ENCODE data around the gene TTBK1. TPM values are rescaled to one million over a fixed set of nuclear protein-coding genes. Genes with fewer than 3 reads are reported as not detected.
A peak's percentile ranks its signal among the peaks of the same experiment; 100 is the strongest.

The TTBK1 gene
- total and polyA plus RNA-seq, 7 donors, result under 0.01 to 0.55 (median 0.25) TPM; not detected in 1

GRCh38 chr6:43269273-43270007 lies 26.2 kb downstream of the TTBK1 start:
- 2 to 4% methylated on average over 44 of the region's 44 CpGs for WGBS, 2 donors

DNA sequence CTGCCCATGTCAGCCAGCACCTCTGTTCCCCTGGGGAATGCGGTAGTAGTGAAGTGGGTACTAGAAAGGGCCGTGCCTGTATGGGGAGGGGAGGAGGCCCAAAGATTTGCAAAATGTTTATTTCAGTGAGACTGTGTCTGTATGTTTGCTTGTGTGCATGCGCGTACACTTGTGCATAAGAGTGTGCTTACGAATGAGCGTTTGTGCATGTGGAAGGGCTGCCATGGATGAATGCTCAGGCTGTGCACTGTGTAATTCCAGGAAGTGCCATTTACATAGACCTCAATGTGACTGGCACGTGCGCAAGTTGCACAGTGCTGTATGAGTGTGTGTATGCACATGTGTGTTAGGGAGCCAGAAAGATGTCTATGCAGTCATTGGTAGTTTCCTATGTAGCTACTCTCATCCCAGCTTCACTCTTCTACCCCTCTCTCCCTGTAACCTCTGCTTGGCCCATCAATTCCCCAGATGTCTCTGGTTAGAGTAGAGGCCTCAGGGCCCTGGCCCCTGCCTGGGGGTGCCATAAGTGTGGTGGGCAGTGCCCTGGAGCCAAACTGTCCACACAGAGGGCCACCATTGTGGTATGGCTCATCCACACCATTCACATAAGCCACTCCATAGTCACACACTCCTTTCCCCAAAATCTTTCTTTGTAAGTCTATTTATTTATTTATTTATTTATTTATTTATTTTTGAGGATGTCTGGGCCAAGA lies 28.0 kb downstream of the TTBK1 start:
- Histone ChIP-seq H3K27ac (peak overlapping the region; percentile 72 to 92 (median 76)), H3K36me3 (no peaks in the 10 kb centered on the region), H3K4me3 (no peak overlapping the region), H3K9me3 (no peaks in the 10 kb centered on the region), H3K27me3 (peaks cover 0 to 21% (median 14%) of the 10 kb centered on the region in 3 donors), H3K4me1 (peaks cover 0 to 44% (median 40%) of the 10 kb centered on the region in 4 donors)
- intact Hi-C loops (cut with DNase I), result no loop called here
- no peak for DNase-seq
- TF ChIP-seq CTCF (IDR thresholded peaks at IDR 0.05) (no peak), EP300 (IDR thresholded peaks at IDR 0.05) (no peak), POLR2A (IDR thresholded peaks at IDR 0.05) (no peak), POLR2AphosphoS5 (IDR thresholded peaks at IDR 0.05) (no peak)
- WGBS, 2 donors, result 84 to 88% methylated on average over 8 of the region's 8 CpGs

More at GRCh38 chr6:43269273-43270007, 26.2 kb downstream of the TTBK1 start:
- peaks cover 0 to 4% (median 4%) of the 10 kb centered on the region in 3 donors for H3K27me3 ChIP-seq
- no peaks in the 10 kb centered on the region for H3K36me3 ChIP-seq
- H3K27ac ChIP-seq, result peak overlapping the region; percentile 72 to 92 (median 76)
- H3K4me1 ChIP-seq, result peaks cover 0 to 27% (median 25%) of the 10 kb centered on the region in 4 donors
- intact Hi-C loops (cut with DNase I), result loop anchor here (5.0 to 10.0 kb wide), 2 partner anchors 155 to 238 kb away; partner anchors contain the start of gene ABCC10
- H3K9me3 ChIP-seq, result no peaks in the 10 kb centered on the region
- H3K4me3 ChIP-seq, result peak overlapping the region; percentile 10 to 48 (median 39)
- DNase-seq, result no peak
- no peak for TF ChIP-seq EP300 (IDR thresholded peaks at IDR 0.05)
- TF ChIP-seq POLR2A (IDR thresholded peaks at IDR 0.05), result no peak
- TF ChIP-seq CTCF (IDR thresholded peaks at IDR 0.05), result no peak
- peak in 3 of 4 donors; percentile 12 to 29 (median 22) for TF ChIP-seq POLR2AphosphoS5 (IDR thresholded peaks at IDR 0.05)

DNA sequence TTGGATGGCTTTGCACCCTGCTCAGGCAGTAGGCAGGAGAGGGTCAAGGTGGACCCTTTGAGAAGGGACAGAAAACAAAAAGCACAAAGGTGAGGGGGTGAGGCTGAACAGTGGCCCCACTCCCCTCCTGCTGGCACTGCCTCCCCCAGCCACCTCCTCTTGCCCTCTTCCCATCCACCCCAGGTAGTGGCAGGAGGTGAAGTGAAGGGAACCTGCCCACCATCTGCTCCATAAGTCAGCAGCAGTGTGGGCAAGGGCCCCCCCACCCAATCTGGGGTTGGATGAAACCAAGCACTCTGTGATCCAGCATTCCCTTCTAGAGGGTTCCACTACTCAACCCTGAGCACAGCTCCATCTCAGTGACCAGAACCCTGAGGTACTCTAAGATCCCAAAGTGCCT lies 28.7 kb downstream of the TTBK1 start:
- intact Hi-C loops (cut with DNase I), result no loop called here
- Histone ChIP-seq H3K4me1 (peaks cover 0 to 45% (median 41%) of the 10 kb centered on the region in 4 donors), H3K27ac (no peak overlapping the region), H3K27me3 (peaks cover 0 to 21% (median 14%) of the 10 kb centered on the region in 3 donors), H3K36me3 (no peaks in the 10 kb centered on the region), H3K9me3 (no peaks in the 10 kb centered on the region), H3K4me3 (no peak overlapping the region)
- no peak for TF ChIP-seq EP300 (IDR thresholded peaks at IDR 0.05)
- TF ChIP-seq POLR2AphosphoS5 (IDR thresholded peaks at IDR 0.05), result no peak
- TF ChIP-seq CTCF (IDR thresholded peaks at IDR 0.05), result no peak
- no peak for TF ChIP-seq POLR2A (IDR thresholded peaks at IDR 0.05)
- DNase-seq, result no peak

DNA sequence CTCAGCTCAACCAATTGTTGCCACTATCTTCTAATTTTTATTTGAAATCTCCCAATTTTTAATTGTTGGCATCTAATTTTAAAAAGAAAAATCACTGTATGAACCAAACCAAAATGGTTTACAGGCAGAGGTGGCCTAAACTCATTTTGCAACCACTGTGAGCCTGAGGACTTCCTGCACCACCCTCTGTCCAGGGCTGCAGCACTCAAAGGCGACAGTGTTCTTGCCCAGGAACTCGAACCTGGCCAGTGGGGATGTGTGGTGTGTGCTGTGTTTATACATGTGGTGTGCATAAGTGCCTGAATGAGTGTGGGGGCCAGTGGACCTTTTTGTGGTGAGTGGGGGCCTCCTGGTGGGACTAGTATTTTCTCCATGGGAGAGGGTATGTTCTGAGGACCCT lies 30.4 kb downstream of the TTBK1 start:
- H3K4me3 ChIP-seq, result no peak overlapping the region
- H3K9me3 ChIP-seq, result no peaks in the 10 kb centered on the region
- 30 to 58% methylated on average over 2 of the region's 2 CpGs for WGBS, 2 donors
- TF ChIP-seq EP300 (IDR thresholded peaks at IDR 0.05), result no peak
- TF ChIP-seq POLR2AphosphoS5 (IDR thresholded peaks at IDR 0.05), result no peak
- no peak for TF ChIP-seq POLR2A (IDR thresholded peaks at IDR 0.05)
- no peak for TF ChIP-seq CTCF (IDR thresholded peaks at IDR 0.05)
- peaks cover 0 to 21% (median 14%) of the 10 kb centered on the region in 3 donors for H3K27me3 ChIP-seq
- no peak for DNase-seq
- peaks cover 0 to 47% (median 43%) of the 10 kb centered on the region in 4 donors for H3K4me1 ChIP-seq
- no peak overlapping the region for H3K27ac ChIP-seq
- intact Hi-C loops (cut with DNase I), result no loop called here
- no peaks in the 10 kb centered on the region for H3K36me3 ChIP-seq
